GM10266 (cell line): Measurements from ENCODE around the gene GNPTG.

ENCODE experiments used
- DNase-seq: peaks from one replicate; pipeline ENCODE4 v3.0.0; 2012; ENCODE audit errors: extremely low spot score
- CTCF ChIP-seq: IDR thresholded peaks from 2 replicates; pipeline ENCODE4 v1.5.1; 2012; ENCODE audit warnings: mild to moderate bottlenecking, low read depth; ENCODE audit not compliant: control insufficient read depth, insufficient read depth; ENCODE audit errors: missing control alignments

The GNPTG gene

GRCh38 chr16:1351215-1351581 lies 533 bp upstream of the GNPTG start:
- TF ChIP-seq CTCF, result no peak
- DNase-seq, result no peak

GRCh38 chr16:1354815-1355540 lies 3.2 kb downstream of the GNPTG start:
- no peak for DNase-seq

GRCh38 chr16:1355591-1355990 lies 3.9 kb downstream of the GNPTG start:
- DNase-seq, result no peak
- TF ChIP-seq CTCF, result no peak

More at GRCh38 chr16:1354815-1355540, 3.2 kb downstream of the GNPTG start:
- TF ChIP-seq CTCF, result no peak

GRCh38 chr16:1356061-1356900 lies 4.5 kb downstream of the GNPTG start:
- DNase-seq, result no peak
- no peak for TF ChIP-seq CTCF

DNA sequence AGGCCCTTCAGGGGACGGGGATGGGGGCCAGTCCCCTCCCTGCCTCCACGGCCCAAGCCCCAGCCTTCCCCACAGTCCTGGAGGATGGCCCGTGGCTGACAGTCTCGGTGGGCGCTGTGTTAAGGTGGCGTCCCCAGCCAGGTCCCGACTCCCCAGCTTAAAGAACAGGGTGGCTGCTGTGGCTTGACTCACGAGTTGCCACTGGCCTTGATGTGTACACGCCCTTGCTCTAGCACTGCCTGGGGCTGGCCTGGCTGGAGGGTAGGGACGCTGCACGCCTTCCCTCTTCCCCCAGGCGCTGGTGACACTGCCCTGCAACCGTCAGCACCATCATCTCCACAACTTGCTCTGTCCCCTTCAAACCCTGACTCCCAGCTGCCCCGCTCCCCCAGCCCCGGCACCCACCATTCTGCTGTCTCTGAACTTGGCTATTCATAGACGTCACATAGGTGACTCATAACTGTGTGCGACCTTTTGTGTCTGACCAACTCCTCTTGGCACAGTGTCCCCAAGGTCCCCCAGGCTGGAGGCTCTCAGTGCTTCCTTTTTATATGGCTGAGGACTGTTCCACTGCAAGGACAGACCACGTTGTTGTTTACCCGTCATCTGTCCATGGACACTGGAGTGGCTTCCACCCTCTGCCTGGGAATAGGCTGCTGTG lies 6.3 kb downstream of the GNPTG start:
- no peak for TF ChIP-seq CTCF
- no peak for DNase-seq

GRCh38 chr16:1361685-1362360 lies 10.1 kb downstream of the GNPTG start:
- TF ChIP-seq CTCF, result no peak
- no peak for DNase-seq
